COLO668 (cell line): ENCODE results near the gene PRKAR1B.

Experiments
- DNase-seq: peaks from one replicate; lab custom pipeline; 2025; ENCODE audit not compliant: unreplicated experiment; lab: John Stamatoyannopoulos, UW

Gene PRKAR1B

GRCh38 chr7:501526-501925, 225.6 kb downstream of the PRKAR1B start:
- DNase-seq, result no peak

GRCh38 chr7:500521-501420, 226.3 kb downstream of the PRKAR1B start:
- DNase-seq, result no peak

GRCh38 chr7:499853-500485, 227.1 kb downstream of the PRKAR1B start:
- DNase-seq, result no peak
